ENCODE data around the gene SPPL3.
"Not testable (repeated sequence)": the region's sequence is repeated elsewhere in the genome, so short reads cannot be mapped to it uniquely, and the experiment has no call there.

SPPL3 gene

DNA sequence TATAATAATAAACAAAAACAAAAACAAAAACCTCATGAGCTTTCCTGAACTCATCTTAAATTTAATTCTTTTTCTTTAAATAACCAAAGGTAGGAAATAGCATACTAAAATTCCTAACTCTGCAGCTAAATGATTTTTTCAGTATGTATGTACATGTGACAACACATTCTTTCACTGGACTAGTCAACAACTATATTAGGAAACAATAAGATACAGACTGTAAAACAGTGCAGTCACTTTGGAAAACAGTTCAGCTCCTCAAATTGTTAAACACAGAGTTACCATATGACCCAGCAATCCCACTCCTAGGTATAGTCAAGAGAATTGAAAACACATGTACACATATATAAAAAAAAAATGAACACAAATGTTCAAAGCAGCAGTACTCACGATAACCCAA lies 64.7 kb downstream of the SPPL3 start:
- no peak for DNase-seq

DNA sequence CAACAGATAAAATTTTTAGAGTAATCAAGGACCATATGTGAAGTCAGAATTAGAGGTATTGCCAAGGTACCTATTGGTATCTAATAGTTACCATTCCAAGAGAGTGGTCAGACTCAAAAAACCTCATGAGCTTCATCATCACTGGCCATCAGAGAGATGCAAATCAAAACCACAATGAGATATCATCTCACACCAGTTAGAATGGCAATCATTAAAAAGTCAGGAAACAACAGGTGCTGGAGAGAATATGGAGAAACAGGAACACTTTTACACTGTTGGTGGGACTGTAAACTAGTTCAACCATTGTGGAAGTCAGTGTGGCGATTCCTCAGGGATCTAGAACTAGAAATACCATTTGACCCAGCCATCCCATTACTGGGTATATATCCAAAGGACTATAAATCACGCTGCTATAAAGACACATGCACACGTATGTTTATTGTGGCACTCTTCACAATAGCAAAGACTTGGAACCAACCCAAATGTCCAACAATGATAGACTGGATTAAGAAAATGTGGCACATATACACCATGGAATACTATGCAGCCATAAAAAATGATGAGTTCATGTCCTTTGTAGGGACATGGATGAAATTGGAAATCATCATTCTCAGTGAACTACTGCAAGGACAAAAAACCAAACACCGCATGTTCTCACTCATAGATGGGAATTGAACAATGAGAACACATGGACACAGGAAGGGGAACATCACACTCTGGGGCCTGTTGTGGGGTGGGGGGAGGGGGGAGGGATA lies 65.4 kb downstream of the SPPL3 start:
- DNase-seq: not testable (repeated sequence)

DNA sequence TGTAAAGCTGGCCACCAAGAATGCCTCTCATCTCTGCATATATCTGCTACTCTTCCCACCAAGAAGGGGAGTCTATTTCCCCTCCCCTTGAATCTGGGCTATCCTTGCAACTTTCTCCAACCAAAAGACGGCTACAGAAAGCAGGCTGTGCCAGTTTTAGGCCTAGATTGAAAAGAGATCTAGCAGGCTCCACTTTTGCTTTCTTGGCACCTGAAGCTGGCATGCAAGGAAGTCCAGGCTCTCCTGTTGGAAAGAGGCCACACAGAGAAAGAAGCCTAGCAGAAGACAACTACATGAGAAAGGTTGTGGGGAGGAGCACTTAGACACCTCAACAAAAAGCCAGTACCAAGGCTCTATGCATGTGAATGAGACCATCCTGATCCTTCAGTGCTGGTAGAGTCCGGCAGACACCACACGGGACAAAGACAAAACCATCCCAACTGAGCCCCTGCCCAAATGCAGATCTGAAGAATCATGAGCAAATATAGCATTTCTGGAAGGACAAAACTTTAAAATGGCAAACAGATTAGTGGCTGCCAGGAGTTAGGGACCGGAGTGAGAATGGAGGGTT lies 68.0 kb downstream of the SPPL3 start:
- DNase-seq: no peak

DNA sequence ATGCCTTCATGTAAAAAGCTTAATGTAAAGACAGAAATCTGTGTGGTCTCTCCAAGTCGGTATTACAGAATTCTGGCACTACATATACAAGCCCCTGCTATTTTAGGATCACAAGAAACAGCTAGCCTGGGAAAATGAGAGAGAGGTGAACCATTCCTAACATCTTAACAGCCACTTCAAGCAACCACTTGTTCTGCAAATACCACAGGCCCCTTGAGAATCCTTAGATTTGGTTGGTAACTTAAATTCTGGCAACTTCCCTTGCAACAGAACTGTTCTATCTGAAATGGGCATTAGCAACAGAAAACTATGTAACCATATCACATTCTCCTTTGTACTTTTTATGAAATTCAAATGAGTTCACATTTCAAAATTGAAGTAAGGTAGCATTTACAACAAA lies 68.5 kb downstream of the SPPL3 start:
- DNase-seq: no peak

DNA sequence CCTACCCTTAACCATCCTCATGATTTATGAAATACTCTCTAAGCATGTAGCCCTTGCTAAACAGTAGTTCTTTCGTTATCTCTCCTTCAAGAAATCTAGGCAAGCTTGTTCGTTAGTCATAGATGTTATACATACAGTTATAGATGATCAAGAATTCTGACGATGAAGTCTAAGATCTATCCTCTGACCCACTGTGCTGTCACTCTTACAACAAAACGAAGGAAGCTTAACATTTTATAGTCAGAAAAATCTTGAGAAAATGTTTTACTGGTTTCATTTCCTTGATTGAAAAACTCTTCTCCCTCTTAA lies 68.9 kb downstream of the SPPL3 start:
- no peak for DNase-seq

DNA sequence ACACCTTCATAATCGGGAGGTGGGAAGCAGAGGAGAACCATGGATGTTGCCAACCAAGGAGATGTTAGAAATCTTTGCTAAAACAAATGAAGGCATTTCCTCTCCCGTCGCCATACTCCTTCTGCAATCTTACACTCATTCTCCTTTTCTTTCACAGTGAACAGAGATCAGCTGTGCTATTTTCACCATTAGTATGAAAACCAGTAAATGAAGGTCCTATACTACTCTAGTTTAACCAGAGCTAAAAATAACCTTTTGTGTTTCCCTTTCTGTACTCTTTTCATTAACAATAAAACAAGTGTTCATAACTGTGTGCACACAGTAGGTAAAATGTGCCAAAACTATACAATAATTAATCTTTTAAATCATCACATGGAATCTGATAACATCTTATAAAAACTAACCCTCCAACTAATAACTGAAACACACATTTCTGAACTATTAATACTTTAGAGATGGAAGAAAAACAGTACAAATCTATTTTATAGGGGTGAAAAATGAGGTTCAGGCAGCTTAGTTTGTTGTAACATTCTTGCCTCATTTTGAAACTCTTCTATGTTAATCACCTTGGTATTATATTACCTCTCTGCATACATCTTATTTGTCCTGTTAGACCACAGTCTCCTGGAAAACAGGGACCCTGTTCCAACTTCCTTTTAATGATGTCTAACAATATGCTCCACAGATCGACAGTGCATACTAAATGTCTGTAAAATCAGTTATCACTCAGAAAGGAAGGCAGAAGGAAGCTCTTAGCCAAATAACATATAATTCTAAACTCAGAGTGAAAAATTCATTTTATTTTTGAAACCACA lies 69.5 kb downstream of the SPPL3 start:
- DNase-seq: no peak

DNA sequence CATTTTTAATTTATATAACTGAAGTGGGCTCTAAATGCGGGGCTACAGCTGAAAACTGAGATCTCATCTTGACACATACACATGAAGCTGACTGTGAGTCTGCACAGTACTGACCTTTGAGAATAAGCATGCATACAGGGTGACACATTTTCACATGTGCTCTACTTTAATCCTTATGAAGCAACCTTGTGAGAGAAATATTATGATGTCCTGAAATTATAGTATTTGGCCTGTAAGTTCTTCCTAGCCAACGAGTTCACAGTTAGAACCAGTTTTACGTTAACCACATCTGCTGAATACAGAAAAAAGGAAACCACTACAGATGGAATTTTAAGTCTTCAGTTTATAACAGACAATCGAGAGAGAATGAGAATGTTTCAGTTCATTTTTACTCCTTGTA lies 70.3 kb downstream of the SPPL3 start:
- DNase-seq: no peak

DNA sequence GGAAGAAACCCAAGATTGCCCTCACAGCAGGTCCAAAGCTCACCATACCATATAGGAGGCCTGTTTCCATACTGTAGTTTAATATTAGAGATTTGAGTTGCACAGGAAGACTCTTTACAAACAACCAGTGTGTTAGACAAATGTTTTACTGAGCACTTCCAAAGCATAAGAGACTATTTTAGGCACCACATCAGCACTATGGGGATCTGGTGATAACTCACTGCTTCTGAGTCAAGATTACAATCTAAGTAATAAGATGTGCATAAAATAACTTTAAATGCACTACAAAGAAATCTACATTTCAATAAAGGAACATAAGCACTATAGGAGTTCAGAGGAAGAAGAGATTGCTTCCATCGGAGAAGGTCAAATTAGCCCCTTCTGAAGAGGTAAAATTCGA lies 71.4 kb downstream of the SPPL3 start:
- no peak for DNase-seq

DNA sequence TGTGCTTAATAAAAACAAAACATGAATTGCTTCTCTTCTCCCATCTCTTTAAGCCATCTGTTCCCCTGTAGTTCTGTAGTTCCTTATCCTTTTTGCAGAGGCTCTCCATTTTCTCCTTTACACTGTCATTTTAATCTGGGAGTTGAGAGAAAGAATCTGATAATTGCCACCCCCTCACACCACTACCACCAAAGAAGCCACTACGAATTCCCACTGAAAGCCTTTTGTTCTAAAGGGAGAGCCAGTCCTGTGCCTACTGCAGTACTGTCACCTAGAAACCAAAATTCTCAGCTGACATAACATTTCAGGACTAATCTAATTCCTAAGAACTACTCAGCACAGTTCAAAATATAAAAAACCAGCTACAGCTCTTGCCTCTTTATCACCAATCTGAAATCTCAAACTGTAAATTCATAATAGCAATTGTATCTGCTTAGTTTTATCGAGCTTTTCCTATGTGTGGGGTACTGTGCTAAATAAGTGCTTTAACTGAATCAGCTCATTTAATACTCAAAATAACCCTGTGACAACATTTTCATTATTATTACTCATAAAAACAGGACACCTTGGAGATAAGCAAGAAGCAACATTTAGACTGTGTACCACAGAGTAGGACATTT lies 72.4 kb downstream of the SPPL3 start:
- no peak for DNase-seq

DNA sequence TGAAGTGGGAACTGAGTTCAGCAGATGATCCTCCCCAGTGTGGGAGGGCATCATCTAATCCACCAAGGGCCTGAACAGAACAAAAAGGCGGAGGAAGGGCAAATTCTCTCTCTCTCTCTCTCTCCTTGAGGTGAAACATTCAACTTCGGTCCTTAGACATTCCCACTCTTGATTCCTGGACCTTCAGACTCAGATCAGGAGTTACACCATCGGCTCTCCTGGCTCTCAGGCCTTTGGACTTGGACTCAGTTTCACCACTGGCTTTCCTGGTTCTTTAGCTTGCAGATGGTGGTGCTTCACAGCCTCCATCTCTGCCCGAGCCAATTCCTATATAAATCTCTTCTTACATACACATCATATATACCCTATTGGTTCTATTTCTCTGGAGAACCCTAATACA lies 73.2 kb downstream of the SPPL3 start:
- no peak for DNase-seq

DNA sequence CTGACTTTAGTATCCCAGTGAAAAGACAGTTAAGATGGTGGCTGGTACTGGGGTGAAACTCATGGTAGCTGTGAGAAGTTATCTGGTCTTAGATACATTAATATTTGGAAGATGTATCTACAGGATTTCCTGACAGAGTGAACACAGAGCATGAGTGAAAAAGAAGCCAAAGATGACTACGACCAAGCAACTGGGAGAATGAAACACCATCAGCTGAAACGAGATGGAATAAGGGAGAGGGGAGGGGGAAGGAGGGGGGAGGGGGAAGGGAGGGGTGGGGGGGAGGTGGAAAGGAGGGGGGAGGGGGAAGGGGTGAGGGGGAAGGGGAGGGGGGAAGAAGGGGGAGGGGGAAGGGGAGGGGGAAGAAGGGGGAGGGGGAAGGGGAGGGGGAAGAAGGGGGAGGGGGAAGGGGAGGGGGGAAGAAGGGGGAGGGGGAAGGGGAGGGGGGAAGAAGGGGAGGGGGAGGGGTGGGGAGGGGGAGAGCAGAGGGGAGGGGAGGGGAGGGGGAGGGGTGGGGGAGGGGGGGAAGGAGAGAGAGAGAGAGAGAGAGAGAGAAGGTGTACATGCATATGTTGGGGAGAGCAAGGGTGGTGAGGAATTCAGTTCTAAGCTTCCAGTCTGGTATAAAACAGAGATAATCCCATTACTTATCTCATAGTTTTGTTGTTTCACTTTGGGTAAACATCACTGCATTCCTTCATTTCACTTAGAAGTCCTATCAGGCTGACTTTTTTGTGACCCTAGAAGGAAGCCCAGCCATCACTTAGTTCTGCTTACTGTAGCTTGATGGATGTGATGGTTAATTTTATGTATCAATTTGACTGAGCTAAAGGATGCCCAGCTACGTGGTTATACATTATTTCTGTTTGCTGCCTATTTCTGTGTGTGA lies 73.9 kb downstream of the SPPL3 start:
- no peak for DNase-seq

DNA sequence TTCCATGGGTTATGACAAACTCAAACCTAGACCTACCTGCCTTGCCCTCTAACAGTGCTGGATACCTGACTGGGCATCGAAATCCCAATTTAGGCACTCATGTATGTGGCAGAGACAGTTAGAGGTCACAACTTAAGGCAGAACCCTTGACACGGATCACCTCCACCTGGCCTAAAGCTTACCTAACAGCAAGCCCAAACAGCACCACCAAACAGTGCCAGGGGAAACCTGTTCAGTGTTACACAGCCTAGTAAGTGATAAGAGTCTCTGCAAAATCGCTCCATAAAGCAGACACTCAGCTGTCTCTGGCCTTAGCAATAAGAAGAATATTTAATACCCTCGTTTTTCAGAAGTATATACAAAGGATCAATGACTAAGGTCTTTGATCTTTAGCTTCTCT lies 77.8 kb downstream of the SPPL3 start:
- no peak for DNase-seq

DNA sequence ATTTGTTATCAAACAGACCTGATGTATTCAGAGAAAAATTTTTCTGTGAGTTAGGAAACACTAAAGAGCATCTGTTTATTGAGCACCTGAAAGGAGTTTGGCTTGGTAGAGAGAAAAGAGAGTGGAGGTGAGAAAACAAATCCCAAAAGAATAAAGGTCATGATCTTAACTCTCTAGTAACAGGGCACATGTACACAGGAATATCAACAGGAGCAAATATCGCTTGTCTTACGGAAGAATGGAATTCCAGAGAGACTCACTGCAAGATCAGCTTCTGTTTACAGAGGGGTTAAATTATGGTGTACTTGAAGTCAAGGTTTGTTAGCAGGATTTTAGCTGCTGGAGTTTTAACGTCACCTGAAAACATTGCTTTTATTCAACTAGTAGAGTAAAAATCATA lies 78.8 kb downstream of the SPPL3 start:
- DNase-seq: no peak

DNA sequence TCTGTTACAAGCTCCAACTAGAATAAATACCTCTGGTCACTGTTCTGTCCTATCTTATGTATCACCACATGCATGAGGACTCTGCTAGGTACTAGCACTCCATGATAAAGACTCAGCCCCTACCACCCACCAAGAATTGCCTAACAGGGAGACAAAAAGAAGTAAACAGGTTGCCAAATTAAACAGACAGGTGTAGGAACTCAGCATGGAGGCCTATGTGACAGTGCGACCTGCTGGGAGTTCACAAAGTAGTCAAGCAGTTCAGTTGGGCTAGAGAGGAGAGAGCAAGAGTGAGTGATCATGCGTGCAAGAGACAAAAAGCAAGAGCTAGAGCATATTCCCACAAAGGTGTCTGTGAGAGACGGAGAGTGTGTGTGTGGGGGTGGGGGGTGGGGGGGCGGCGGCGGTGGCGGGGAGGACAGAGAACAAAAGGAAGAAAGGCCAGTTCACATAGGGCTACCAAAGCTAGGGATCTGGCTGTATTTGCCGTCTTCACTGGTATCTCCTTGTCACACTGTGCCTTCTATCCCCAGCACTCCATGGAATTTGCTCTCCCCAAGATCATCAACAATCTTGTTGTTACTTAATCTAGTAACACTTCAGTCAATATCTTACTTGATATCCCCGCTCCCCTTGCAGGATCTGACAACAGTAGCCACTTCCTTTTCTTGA lies 81.2 kb downstream of the SPPL3 start:
- DNase-seq: no peak

DNA sequence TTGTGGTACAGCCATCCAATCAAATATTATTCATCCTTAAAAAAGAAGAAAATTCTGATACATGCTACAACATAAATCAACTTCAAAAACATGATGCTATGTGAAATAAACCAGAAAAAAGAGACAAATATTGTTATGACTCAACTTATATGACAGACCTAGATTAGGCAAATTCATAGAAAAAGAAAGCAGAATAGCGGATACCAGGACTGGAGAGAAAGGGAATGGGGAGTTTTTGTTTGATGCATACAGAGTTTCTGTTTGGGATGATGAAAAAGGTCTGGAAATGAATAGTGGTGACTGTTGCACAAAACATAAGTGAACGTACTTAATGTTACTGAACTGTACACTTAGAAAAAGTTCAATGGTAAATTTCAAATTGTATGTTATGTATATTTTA lies 82.3 kb downstream of the SPPL3 start:
- no peak for DNase-seq

DNA sequence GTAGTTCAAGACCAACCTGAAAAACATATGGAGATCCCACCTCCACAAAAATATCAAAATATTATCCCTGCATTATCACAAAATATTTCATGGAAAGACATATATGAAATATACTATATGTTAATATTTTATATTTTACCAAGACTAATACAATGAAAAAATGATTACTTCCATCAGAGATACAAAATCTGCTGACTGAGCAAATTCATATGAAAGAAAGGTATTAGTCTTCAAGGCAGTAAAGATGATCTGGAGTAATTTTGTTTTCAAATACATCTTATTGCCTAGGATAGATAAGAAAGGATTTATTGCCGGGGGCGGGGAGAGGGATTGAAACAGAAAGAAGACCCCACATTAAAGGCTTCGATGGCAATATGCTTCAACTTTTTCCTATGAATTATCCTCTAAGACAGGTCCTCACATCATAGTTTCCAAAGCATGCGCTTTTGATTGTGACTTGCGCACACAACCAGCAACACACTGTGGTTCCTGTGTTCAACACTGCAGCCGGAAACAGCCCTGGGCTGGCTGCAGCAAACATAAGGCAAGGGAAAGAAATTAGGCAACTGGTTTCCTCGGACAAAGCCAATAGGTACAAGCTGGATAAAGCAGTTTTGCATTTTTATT lies 83.2 kb downstream of the SPPL3 start:
- DNase-seq: no peak

DNA sequence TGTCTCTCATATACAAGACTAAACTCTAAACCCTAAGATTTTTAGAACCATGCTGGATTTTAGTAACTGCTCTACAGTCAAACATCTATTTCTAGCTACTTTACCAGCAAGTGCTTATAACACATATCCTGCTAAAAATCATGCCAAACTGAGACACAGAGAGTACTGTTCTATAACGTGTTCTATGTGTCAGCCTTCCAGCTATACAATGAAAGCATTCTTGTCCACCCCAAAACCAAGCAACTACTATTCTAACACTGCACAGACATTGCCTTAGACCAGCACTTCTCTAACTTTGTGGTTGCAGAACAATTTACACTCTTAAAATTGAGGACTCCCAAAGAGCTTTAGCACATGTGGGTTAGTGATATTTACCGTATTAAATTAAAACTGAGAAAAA lies 85.7 kb downstream of the SPPL3 start:
- DNase-seq: no peak

DNA sequence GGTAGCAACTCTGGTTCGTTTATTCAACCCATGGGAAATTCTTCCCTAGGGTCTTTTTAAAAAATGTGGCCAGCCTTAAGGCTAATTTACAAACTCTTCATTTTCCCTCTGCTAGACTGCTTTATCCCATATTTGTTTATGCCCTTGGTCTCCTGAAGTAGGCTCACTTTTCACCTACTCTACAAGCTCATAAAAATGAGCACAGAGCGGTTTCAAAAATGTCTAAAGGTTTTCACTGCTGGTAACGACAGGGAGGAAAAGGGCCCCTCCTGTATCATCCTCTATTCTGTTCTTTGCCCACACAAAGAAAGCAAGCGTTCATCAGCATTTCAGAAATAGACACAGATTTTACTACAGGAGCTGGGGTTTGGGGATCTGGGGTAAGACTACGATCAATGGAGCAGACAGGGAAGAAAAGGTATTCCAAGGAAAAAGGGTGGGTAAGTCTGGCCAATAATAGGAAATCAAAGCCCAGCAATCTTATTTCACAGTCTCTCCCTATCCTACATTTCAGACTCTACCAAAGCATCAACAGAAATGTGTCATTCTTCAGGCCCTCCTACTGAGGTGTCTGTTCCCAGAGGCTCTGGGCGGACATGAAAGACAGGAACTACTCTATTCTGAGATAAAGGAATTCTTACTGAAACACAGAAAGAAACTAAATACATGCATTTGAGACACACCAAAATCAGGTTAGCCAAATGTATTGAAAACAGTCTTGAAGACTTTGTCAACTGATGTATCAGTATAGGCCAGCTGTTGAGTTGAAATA lies 86.4 kb downstream of the SPPL3 start:
- no peak for DNase-seq

DNA sequence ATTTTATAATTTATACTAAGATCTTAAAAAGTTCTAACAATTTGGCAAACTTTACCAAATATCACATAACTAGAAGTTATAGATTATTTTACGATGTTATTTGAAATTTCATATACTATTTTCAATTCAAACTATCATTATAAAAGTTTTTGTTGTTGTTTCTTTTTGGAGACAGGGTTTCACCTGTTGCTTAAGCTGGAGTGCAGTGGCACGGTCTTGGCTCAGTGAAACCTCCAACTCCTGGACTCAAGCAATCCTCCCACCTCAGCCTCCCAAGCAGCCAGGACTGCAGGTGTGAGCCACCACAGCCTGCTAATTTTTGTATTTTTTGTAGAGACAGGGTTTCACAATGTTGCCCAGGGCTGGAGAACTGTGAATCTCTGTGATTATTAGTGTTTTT lies 87.8 kb downstream of the SPPL3 start:
- no peak for DNase-seq

DNA sequence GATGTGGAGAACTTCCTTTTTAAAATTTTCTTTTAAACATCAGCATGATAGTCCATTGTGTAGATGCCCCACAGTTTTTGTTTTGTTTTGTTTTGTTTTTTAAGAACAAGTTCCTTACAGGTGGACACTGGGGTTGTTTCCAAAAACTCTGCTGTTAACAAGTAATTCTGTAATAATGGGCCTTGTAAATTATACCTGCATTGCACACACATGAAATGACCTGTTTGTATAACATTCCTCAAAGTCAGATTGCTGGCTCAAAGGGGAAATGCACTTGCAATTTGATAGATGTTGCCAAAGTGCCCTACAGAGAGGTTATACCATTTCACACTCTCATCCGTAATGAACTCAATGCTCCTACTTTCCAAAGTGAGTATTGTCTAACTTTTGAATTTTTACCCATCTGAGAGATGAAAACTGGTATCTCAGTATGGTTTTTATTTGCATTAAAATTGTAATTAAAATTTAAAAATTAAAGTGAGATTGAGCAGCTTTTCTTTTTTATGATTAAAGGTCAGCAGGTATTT lies 89.2 kb downstream of the SPPL3 start:
- DNase-seq: no peak
